HCT116 (cell line): Measurements from ENCODE around the gene KIF27. TPM values are rescaled to one million over a fixed set of nuclear protein-coding genes. Genes with fewer than 3 reads are reported as not detected.

Source experiments
- ATAC-seq: fragments of 200-7000 bp; cut with Tn5 transposase; 2 replicates; pipeline ENCODE4 v1.9.1; 2020; ENCODE audit warnings: mild to moderate bottlenecking, moderate library complexity
- BruUV-seq: library from RNA; stranded (reverse); fragments of 400-500 nt; replicated peaks from 2 replicates; lab custom pipeline; 2021; lab: Mats Ljungman, UMichigan
- CTCF ChIA-PET: fragments of 300-600 bp; sonication (Branson Sonifier 250); formaldehyde crosslinking; loops from one replicate; lab custom pipeline; 2021; ENCODE audit warnings: antibody characterized with exemption; lab: Charles Lee
- POLR2A ChIA-PET: fragments of 300-600, 350-600 bp; sonication (Branson Sonifier 250); formaldehyde crosslinking; loops from one replicate; lab custom pipeline; 2021; ENCODE audit warnings: antibody characterized with exemption; lab: Charles Lee
- RAD21 ChIA-PET, 2 experiments: fragments of 300-600 bp; sonication (Branson Sonifier 250); formaldehyde crosslinking; loops; one replicate each; lab custom pipeline; 2023; ENCODE audit warnings: low total read pairs in 2 of 2; ENCODE audit not compliant: uncharacterized antibody in 2 of 2, unreplicated experiment in 2 of 2, low non-redundant PET in 1 of 2; lab: Charles Lee
- DNase-seq: peaks from one replicate; pipeline ENCODE4 v3.0.0-alpha.2; 2010; ENCODE audit warnings: low read depth, low spot score
- H2AFZ ChIP-seq: fragments of 200-600 bp; shearing (Covaris generic), sonication (generic); 2 replicates; pipeline ENCODE4 v1.6.1; 2017; ENCODE audit warnings: low read depth, mixed run types, mixed read lengths, antibody characterized with exemption, low read length; ENCODE audit not compliant: poor library complexity, severe bottlenecking
- H3K27ac ChIP-seq: 2 replicates; pipeline ENCODE4 v1.5.1; 2012; ENCODE audit warnings: low read depth, low read length
- H3K27me3 ChIP-seq: fragments of 200-600 bp; sonication (generic); 2 replicates; pipeline ENCODE4 v1.6.1; 2016; ENCODE audit warnings: mixed run types, low read length, mixed read lengths; ENCODE audit not compliant: insufficient read depth
- H3K36me3 ChIP-seq, 2 experiments: fragments of 200-500 bp in 1 of 2; fragments of 200-600 bp in 1 of 2; sonication (Bioruptor generic) in 1 of 2; sonication (generic) in 1 of 2; 2 replicates each; pipeline versions ENCODE4 v1.5.1 to v1.6.1; 2014 to 2016; ENCODE audit warnings: low read length in 2 of 2, inconsistent platforms in 1 of 2, mixed read lengths in 1 of 2, mixed run types in 1 of 2; ENCODE audit not compliant: insufficient read depth in 2 of 2, control insufficient read depth in 1 of 2
- H3K4me1 ChIP-seq, 2 experiments: fragments of 200-600 bp in 1 of 2; sonication (generic) in 1 of 2; 2 replicates each; pipeline versions ENCODE4 v1.5.1 to v1.6.1; 2012 to 2017; ENCODE audit warnings: low read length in 2 of 2, inconsistent platforms in 1 of 2, mild to moderate bottlenecking in 1 of 2, mixed read lengths in 1 of 2, mixed run types in 1 of 2, moderate library complexity in 1 of 2; ENCODE audit not compliant: insufficient read depth in 2 of 2, control insufficient read depth in 1 of 2
- H3K4me2 ChIP-seq: fragments of 200-600 bp; sonication (generic); 2 replicates; pipeline ENCODE4 v1.6.1; 2017; ENCODE audit warnings: mixed run types, low read length, mixed read lengths
- H3K4me3 ChIP-seq, 2 experiments: fragments of 200-600 bp in 1 of 2; sonication (generic) in 1 of 2; replicated peaks in 1 of 2; 2 replicates each; pipeline ENCODE4 v1.5.1; 2011 to 2016; ENCODE audit warnings: low read length in 2 of 2, control low read depth in 1 of 2, low read depth in 1 of 2, mild to moderate bottlenecking in 1 of 2, mixed read lengths in 1 of 2, mixed run types in 1 of 2
- H3K79me2 ChIP-seq: fragments of 200-600 bp; sonication (generic); 2 replicates; pipeline ENCODE4 v1.6.1; 2017; ENCODE audit warnings: mild to moderate bottlenecking, mixed run types, low read length, moderate library complexity, mixed read lengths; ENCODE audit not compliant: insufficient read depth
- H3K9ac ChIP-seq: fragments of 200-600 bp; sonication (generic); 2 replicates; pipeline ENCODE4 v1.6.1; 2016; ENCODE audit warnings: low read length, mixed read lengths
- H3K9me2 ChIP-seq: fragments of 200-600 bp; sonication (generic), shearing (Covaris generic); 2 replicates; pipeline ENCODE4 v1.6.1; 2017; ENCODE audit warnings: mixed run types, mild to moderate bottlenecking, moderate library complexity; ENCODE audit not compliant: insufficient read depth
- H3K9me3 ChIP-seq, 2 experiments: fragments of 200-500 bp in 1 of 2; fragments of 200-600 bp in 1 of 2; sonication (Bioruptor generic) in 1 of 2; sonication (generic) in 1 of 2; 2 replicates each; pipeline ENCODE4 v1.6.1; 2014 to 2017; ENCODE audit warnings: low read length in 2 of 2, mixed read lengths in 2 of 2, inconsistent platforms in 1 of 2, low read depth in 1 of 2, mild to moderate bottlenecking in 1 of 2, mixed run types in 1 of 2, moderate library complexity in 1 of 2; ENCODE audit not compliant: control insufficient read depth in 1 of 2, insufficient read depth in 1 of 2
- H4K20me1 ChIP-seq: fragments of 200-600 bp; sonication (generic), shearing (Covaris generic); 2 replicates; pipeline ENCODE4 v1.6.1; 2017; ENCODE audit warnings: mixed run types, mild to moderate bottlenecking, moderate library complexity; ENCODE audit not compliant: insufficient read depth
- ATF3 ChIP-seq: IDR thresholded peaks from 2 replicates; pipeline ENCODE4 v1.6.1; 2012
- CBX3 ChIP-seq: IDR thresholded peaks from 2 replicates; pipeline ENCODE4 v1.6.1; 2012; ENCODE audit warnings: low read depth
- CTCF ChIP-seq, 3 experiments: fragments of 200-600 bp in 1 of 3; sonication (generic) in 1 of 3; IDR thresholded peaks in 2 of 3; conservative IDR thresholded peaks in 1 of 3; 2 replicates each; pipeline ENCODE4 v1.5.1; 2012 to 2017; ENCODE audit warnings: low read depth in 2 of 3, low read length in 2 of 3, antibody characterized with exemption in 1 of 3, borderline replicate concordance in 1 of 3, control low read depth in 1 of 3, mild to moderate bottlenecking in 1 of 3, mixed read lengths in 1 of 3, mixed run types in 1 of 3, moderate library complexity in 1 of 3; ENCODE audit not compliant: insufficient read depth in 1 of 3
- ELF1 ChIP-seq: IDR thresholded peaks from 2 replicates; pipeline ENCODE4 v1.6.1; 2012; ENCODE audit warnings: low read depth, borderline replicate concordance
- EZH2phosphoT487 ChIP-seq: fragments of 200-600 bp; IDR thresholded peaks from 2 replicates; pipeline ENCODE4 v1.6.1; 2018; ENCODE audit warnings: antibody characterized with exemption, borderline replicate concordance
- FOSL1 ChIP-seq: IDR thresholded peaks from 2 replicates; pipeline ENCODE4 v1.6.1; 2012; ENCODE audit warnings: low read depth
- JUND ChIP-seq: IDR thresholded peaks from 2 replicates; pipeline ENCODE4 v1.6.1; 2012
- MAX ChIP-seq: IDR thresholded peaks from 2 replicates; pipeline ENCODE4 v1.6.1; 2012
- POLR2AphosphoS5 ChIP-seq: IDR thresholded peaks from 2 replicates; pipeline ENCODE4 v1.6.1; 2011; ENCODE audit warnings: mild to moderate bottlenecking, low read depth, low read length, moderate library complexity
- RAD21 ChIP-seq: IDR thresholded peaks from 2 replicates; pipeline ENCODE4 v1.6.1; 2012; ENCODE audit warnings: low read depth, mild to moderate bottlenecking
- SIN3A ChIP-seq: IDR thresholded peaks from 2 replicates; pipeline ENCODE4 v1.6.1; 2012; ENCODE audit warnings: low read depth
- SP1 ChIP-seq: IDR thresholded peaks from 2 replicates; pipeline ENCODE4 v1.6.1; 2012; ENCODE audit warnings: low read depth
- SRF ChIP-seq: IDR thresholded peaks from 2 replicates; pipeline ENCODE4 v1.6.1; 2012; ENCODE audit warnings: low read depth
- TCF7L2 ChIP-seq: IDR thresholded peaks from 2 replicates; pipeline ENCODE4 v1.7.0; 2011; ENCODE audit warnings: borderline replicate concordance, inconsistent platforms; ENCODE audit not compliant: insufficient read depth, insufficient read length; ENCODE audit errors: extremely low read depth
- ZBTB33 ChIP-seq: IDR thresholded peaks from 2 replicates; pipeline ENCODE4 v1.6.1; 2011; ENCODE audit warnings: mild to moderate bottlenecking, low read length, moderate library complexity; ENCODE audit not compliant: insufficient replicate concordance; ENCODE audit errors: extremely low read depth
- ZFX ChIP-seq: fragments of 450-650 bp; IDR thresholded peaks from 2 replicates; pipeline ENCODE4 v1.6.1; 2017
- ZNF274 ChIP-seq: fragments of 200-500 bp; sonication (Bioruptor generic); IDR thresholded peaks from 2 replicates; pipeline ENCODE4 v1.6.1; 2014; ENCODE audit warnings: mild to moderate bottlenecking, low read depth, low read length, inconsistent platforms
- intact Hi-C: fragments of 100-400 bp; cut with micrococcal nuclease; formaldehyde crosslinking; loops from 2 replicates; pipeline ENCODE4 v1.10.0; 2022
- total RNA-seq: library from RNA; stranded (reverse); gene quantifications from one replicate; pipeline ENCODE4 v1.2.1, GENCODE V29; 2021; ENCODE audit not compliant: unreplicated experiment

KIF27 gene
- total RNA-seq, 1 experiment from 2014 or later, result 4.3 TPM

GRCh38 chr9:83935276-83935935 is 14.2 kb upstream of the KIF27 start:
- no peak for ATAC-seq
- Histone ChIP-seq H3K4me3 (no peak overlapping the region), H3K27ac (no peak overlapping the region), H3K9me3 (no peaks in the 10 kb centered on the region), H4K20me1 (no peaks in the 10 kb centered on the region), H3K9ac (no peak overlapping the region), H2AFZ (peak overlapping the region; percentile 71), H3K36me3 (no peaks in the 10 kb centered on the region), H3K4me1 (peaks cover 7 to 13% of the 10 kb centered on the region in 2 experiments; a peak in 3 of 4 replicates), H3K79me2 (no peaks in the 10 kb centered on the region), H3K27me3 (no peaks in the 10 kb centered on the region), H3K9me2 (no peaks in the 10 kb centered on the region), H3K4me2 (no peak overlapping the region)
- ChIA-PET CTCF (interaction anchor here (1.0 to 1.3 kb wide), 3 partner anchors 14 to 462 kb away, joined by 3 to 6 read pairs (median 6); partner anchors contain the start of gene KIF27), RAD21 (no interaction called here), POLR2A (interaction anchor here (0.7 to 1.2 kb wide), 3 partner anchors 45 to 343 kb away, joined by 3 read pairs; partner anchors contain the start of gene HNRNPK)
- intact Hi-C loops, result loop anchor here (10.0 kb wide), 2 partner anchors 459 to 1209 kb away; no protein-coding TSS in a partner anchor
- TF ChIP-seq JUND, result no peak
- no peak for TF ChIP-seq ZFX
- no peak for TF ChIP-seq ZBTB33
- no peak for TF ChIP-seq CBX3
- no peak for TF ChIP-seq EZH2phosphoT487
- no peak for TF ChIP-seq SIN3A
- no peak for TF ChIP-seq ELF1
- TF ChIP-seq TCF7L2, result no peak
- TF ChIP-seq SRF, result no peak
- no peak for TF ChIP-seq MAX
- no peak for TF ChIP-seq ATF3
- TF ChIP-seq ZNF274, result no peak
- TF ChIP-seq CTCF (IDR thresholded peaks at IDR 0.05 in 2 of 3, conservative IDR thresholded peaks at IDR 0.05 in 1 of 3; ENCODE audit: borderline replicate concordance in 1 of 3, insufficient read depth in 1 of 3, low read depth in 2 of 3, low read length in 2 of 3), result no peak
- no peak for TF ChIP-seq RAD21
- TF ChIP-seq SP1, result no peak
- no peak for TF ChIP-seq POLR2AphosphoS5
- TF ChIP-seq FOSL1, result no peak
- no TSS peak for BruUV-seq
- DNase-seq, result no peak
